ENCODE measurements around the gene TBX2.

GRCh38 chr17:61451538-61452300 is 52.1 kb downstream of the TBX2 start:
- no peak for TF ChIP-seq EP300 (IDR thresholded peaks at IDR 0.05)
- TF ChIP-seq, protein P1, sequence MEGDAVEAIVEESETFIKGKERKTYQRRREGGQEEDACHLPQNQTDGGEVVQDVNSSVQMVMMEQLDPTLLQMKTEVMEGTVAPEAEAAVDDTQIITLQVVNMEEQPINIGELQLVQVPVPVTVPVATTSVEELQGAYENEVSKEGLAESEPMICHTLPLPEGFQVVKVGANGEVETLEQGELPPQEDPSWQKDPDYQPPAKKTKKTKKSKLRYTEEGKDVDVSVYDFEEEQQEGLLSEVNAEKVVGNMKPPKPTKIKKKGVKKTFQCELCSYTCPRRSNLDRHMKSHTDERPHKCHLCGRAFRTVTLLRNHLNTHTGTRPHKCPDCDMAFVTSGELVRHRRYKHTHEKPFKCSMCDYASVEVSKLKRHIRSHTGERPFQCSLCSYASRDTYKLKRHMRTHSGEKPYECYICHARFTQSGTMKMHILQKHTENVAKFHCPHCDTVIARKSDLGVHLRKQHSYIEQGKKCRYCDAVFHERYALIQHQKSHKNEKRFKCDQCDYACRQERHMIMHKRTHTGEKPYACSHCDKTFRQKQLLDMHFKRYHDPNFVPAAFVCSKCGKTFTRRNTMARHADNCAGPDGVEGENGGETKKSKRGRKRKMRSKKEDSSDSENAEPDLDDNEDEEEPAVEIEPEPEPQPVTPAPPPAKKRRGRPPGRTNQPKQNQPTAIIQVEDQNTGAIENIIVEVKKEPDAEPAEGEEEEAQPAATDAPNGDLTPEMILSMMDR (IDR thresholded peaks at IDR 0.05): no peak
- no peak for TF ChIP-seq POLR2AphosphoS5 (IDR thresholded peaks at IDR 0.05)

Measured in sigmoid colon (tissue), 4 donors.